ENCODE results near the gene ZNF746.

DNA sequence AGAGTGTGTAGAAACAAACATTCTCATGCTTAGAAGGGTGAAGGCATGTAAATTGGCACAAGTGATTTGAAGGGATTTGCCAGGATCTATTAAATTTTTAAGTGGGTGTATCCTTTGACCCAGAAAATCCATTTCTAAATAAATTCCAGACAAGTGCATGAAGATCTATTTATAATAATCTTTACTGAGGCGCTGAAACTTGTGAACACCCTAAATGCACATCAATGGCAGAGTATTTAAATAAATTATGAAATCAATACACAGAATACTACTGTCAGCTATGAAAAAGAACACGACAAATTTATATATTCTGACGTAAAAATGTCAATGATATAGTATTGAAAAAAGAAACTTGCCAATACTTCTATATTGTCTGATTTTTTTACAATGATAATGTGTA is 54.7 kb downstream of the ZNF746 start:
- TF ChIP-seq, protein P1, sequence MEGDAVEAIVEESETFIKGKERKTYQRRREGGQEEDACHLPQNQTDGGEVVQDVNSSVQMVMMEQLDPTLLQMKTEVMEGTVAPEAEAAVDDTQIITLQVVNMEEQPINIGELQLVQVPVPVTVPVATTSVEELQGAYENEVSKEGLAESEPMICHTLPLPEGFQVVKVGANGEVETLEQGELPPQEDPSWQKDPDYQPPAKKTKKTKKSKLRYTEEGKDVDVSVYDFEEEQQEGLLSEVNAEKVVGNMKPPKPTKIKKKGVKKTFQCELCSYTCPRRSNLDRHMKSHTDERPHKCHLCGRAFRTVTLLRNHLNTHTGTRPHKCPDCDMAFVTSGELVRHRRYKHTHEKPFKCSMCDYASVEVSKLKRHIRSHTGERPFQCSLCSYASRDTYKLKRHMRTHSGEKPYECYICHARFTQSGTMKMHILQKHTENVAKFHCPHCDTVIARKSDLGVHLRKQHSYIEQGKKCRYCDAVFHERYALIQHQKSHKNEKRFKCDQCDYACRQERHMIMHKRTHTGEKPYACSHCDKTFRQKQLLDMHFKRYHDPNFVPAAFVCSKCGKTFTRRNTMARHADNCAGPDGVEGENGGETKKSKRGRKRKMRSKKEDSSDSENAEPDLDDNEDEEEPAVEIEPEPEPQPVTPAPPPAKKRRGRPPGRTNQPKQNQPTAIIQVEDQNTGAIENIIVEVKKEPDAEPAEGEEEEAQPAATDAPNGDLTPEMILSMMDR (conservative IDR thresholded peaks at IDR 0.05 in 1 of 2, IDR thresholded peaks at IDR 0.05 in 1 of 2; ENCODE audit: low read depth in 1 of 2, low read length in 2 of 2), result no peak
- no peak for TF ChIP-seq EZH2 (IDR thresholded peaks at IDR 0.05; ENCODE audit: low read length, missing control alignments)
